ENCODE data around the gene POGZ.

The POGZ gene, protein sequence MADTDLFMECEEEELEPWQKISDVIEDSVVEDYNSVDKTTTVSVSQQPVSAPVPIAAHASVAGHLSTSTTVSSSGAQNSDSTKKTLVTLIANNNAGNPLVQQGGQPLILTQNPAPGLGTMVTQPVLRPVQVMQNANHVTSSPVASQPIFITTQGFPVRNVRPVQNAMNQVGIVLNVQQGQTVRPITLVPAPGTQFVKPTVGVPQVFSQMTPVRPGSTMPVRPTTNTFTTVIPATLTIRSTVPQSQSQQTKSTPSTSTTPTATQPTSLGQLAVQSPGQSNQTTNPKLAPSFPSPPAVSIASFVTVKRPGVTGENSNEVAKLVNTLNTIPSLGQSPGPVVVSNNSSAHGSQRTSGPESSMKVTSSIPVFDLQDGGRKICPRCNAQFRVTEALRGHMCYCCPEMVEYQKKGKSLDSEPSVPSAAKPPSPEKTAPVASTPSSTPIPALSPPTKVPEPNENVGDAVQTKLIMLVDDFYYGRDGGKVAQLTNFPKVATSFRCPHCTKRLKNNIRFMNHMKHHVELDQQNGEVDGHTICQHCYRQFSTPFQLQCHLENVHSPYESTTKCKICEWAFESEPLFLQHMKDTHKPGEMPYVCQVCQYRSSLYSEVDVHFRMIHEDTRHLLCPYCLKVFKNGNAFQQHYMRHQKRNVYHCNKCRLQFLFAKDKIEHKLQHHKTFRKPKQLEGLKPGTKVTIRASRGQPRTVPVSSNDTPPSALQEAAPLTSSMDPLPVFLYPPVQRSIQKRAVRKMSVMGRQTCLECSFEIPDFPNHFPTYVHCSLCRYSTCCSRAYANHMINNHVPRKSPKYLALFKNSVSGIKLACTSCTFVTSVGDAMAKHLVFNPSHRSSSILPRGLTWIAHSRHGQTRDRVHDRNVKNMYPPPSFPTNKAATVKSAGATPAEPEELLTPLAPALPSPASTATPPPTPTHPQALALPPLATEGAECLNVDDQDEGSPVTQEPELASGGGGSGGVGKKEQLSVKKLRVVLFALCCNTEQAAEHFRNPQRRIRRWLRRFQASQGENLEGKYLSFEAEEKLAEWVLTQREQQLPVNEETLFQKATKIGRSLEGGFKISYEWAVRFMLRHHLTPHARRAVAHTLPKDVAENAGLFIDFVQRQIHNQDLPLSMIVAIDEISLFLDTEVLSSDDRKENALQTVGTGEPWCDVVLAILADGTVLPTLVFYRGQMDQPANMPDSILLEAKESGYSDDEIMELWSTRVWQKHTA (N-terminal part only)

DNA sequence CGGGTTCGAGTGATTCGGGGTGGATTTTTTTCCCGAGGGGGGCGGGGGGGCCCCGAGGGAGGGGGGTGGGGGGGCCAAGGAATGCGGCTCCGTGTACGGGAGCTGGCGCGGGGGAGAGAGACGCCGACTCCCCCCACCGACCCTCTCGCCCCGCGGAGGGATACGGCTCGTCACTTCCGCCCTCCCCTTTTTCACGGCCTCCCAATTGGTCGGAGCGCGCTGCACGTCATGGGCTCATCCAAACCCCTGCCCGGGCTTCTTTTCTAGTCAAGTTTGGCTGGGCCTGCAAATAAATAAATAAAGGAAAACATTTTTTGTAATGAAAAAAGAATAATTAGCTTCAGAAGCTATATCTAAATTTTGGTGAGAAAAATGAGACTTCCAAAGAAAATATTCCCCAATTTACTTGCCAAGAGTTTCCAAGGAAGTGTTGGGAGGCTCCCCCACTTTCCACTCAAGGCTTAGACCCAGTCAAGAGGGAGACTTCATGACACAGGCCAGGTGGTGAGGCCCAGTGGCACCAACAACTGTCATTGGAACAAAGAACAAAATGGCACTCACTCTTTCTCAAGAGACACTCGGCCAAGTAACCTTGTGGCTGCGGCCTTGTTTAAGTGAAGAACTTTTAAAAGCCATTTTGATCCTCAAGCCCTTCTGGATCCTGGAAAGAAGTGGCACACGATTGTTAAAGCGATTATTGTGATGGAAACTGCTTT lies at the start of gene POGZ:
Gene POGZ, minus strand, starts transcription at position 164 of the 716 bp plus-strand sequence. CDS start 17,290 bp downstream, outside the sequence.
- DNase-seq: peak; percentile 94

DNA sequence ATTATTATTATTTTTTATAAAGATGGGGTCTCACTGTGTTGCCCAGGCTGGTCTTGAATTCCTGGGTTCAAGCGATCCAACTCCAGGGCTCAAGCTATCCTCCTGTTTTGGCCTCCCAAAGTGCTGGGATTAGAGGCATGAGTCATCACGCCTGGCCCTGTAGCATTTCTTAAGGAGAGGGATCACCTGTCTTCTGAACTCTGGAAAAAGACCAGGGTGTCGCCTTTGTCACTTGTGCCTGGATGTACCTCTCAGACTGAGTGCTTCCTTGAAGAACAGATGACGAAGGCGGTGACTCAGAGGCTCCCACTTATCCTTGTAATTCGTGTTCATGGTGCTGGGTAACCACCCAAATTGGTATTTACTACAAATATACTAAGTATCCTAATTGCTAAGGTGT lies 49.5 kb upstream of the POGZ start:
- DNase-seq: peak; percentile 93

DNA sequence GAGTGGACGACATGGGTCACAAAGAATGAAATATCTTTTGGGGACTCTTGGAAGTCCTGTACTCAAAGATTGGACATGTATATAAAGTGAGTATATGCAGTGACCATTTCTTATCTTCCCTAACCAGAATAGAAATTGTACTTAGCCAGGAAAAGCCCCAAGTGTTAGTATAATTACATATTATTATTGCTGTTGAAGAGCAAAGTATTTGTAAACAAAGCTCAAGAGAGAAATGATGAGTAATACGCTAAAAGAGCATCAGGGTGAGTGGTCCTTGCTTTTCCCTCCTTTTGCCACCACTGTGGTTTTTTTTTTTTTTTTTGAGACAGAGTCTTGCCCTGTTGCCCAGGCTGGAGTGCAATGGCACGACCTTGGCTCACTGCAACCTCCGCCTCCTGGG lies 45.5 kb upstream of the POGZ start:
- DNase-seq: no peak

DNA sequence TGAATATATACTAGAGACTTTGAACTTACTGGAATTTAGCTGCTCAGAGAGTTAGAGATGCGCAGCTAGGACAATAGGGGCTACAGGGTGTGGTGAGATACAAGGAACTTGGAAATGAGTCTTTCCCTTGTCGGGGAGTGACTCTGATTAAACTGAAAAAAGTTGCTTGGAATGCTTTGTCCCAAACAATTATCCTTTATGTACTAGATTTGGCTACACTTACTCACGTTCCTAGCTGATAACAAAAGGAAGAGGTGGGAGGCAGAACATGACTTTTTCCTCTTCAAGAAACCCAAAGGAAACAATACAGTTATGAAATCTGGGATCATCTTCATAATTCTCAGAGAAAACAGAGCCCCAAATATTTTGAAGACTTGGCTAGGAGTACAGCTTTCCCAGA lies 45.0 kb upstream of the POGZ start:
- no peak for DNase-seq

DNA sequence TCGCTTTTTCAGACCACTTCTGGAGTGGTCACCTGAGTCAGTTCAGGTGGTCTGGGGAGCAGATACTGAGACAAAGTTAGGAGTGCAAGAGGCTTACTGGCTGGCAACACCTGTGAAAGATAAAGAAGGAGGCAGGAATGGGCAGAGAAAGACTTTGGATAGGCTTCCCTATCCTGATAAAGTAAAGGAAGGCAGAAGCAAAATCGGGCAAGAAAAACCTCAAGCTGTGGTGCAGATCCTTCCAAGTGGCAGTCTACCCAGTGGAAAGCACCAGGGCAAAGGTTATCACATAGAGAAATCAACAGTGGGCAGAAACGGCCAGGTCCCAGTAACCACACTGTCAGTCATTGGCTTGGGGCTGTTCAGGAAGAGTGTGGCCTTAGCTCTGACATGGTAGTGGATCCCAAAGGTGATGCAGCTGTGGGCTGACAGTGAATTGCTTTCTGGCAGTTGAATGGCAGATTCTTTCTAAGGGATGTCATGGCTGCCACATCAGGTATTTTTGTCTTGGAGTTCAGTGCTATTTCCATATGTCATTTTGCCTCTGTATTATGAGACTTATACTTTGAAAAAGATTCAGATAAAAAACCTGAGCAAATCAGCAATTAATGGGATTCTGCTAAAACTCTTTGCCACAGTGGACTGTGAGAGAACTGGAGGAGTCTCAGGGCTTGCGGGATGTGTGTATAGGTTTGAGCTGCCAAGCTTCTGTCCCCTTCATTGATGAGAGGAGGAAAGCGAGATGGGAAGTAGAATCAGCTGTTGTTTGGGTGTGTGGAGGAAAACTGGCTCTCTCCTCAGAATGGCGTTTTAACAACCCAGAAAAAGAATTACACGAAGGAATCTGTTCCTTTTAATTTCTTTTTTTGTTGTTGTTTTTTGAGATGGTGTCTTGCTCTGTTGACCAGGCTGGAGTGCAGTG lies 43.8 kb upstream of the POGZ start:
- peak; percentile 90 for DNase-seq

DNA sequence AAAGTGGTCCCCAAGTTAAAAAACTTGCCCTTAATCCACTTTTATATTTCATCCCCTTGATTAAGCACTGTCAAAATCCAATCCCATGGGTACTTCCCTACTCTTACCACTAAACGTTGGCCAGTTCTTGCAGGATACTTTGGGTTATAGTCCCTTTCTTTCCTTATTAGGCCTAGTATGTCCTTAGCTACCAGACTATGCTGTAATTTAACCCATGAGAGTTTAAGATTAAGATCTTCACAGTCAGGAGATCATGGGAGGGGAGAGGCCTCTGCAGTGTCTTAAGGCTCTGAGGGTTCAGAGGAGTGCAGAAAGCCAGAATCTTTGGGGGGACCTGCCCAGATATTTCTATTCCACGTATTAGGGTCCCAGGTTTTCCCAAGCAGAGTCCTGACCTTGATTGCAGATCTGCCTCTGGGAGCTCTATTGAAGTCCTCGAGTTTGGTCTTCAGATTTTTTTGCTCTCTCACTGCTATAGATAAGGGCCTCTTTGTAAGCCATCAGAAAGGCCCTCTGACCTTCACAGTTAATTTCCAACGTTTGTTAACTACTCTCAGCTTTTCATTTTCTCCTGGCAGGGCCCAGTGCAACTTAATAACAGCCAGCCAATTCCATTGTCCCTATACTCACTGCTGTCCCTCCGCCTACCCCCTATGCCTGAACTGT lies 42.9 kb upstream of the POGZ start:
- no peak for DNase-seq

DNA sequence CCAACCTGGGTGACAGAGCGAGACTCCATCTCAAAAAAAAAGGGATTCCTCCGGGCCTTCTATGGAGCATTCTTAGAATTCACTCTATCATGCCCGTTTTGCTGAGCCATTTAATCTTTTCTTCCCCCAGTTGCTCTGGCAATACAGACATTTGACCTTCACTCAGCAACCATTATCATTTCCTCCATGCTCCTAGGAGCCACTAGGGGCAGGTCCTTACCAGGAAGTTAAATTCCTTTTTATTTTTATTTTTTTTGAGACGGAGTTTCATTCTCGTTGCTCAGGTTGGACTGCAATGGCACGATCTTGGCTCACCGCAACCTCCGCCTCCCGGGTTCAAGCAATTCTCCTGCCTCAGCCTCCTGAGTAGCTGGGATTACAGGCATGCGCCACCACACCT lies 42.2 kb upstream of the POGZ start:
- no peak for DNase-seq

DNA sequence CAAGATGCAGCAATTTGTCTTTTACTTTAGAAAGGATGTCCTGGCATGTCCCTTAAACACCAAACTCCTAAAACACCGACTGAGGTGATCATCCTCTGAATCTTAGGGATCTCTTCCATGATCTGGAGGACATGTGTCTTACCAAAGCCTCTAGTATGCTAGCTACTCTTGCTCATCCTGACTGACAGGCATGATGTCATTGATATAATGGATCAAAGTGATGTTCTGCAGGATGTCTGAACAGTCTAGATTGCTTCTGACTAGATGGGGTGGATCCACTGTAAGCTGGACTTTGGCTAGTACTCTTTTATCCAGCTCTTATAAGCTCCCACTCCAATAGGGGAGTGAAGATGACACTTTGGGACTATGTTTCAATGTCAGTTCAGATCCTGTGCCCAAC lies 40.6 kb upstream of the POGZ start:
- no peak for DNase-seq

DNA sequence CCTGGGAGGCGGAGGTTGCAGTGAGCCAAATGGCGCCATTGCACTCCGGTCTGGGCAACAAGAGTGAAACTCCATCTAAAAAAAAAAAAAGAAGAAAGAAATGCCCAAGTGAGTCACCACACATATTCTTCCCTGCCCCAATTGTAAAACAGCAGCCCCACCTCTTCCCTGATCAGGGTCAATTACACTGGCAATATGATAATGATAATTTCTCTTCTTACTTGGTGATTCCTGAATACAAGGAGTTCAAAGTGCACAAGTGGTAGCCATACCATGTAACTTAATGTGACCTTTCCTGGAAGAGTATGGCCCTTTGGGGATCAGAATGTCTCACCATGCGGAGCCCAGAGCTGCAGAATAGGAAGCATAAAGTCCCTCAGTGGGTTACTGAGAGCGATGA lies 40.1 kb upstream of the POGZ start:
- no peak for DNase-seq

DNA sequence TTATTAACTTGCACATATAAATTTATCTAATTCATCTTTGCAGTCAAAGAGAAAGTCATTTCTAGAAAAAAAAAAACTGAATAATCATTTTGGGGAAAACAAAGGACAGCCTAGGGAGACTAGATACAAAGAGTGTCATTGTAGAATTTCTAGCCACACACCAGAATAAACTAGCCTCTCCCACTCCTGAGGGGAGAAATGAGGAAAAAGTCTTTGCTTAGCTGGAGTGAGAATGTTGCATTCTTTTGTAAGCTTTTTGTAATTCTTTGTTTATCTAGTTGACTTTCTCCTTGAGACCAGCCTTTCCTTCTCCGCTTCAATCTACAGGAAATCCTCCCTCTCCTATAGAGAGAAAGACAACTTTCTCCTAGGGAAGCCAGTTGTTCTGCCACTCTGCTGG lies 36.0 kb upstream of the POGZ start:
- no peak for DNase-seq

DNA sequence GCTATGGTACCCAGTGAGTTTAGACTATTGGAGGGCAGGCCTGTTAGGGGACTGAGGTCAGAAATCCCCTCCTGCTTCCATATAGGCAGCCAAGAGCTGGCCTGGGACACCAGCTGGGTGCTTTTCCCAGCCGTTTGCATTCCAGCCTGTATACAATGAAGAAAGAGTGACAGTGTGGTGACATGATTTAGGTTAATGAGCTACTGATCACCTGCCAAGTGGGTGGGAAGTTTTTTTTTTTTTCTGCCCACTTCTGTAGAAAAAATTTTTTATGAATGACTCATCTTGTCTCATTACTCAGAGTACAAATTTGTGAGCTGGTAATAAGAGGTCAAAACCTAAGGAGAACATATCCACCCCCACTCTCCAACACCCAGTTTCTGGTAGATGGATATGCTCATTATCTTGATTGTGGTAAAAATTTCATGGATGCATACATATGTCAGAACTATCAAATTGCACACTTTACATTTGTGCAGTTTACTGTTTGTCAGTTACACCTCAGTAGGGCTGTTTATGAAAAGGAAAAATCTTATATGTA lies 35.5 kb upstream of the POGZ start:
- peak; percentile 79 for DNase-seq

DNA sequence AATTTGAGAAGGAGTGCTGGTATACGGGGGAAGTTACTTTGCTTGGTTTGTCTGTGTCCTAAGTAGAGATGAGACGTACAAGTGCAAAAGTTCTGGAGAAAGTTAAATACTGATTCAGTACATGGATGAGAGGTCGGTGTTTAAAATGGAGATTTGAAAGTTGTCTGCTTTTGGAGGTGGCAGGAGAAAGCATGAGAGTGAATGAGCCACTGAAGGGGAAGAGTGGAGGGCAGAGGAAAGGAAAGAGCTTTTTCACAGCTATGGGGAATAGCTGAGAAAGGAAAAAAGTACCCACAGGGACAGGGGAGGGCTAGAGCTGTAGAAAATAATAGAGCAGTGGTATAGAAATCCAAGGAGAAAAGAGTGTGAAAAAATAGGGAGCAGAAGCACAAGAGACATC lies 33.7 kb upstream of the POGZ start:
- DNase-seq: no peak

DNA sequence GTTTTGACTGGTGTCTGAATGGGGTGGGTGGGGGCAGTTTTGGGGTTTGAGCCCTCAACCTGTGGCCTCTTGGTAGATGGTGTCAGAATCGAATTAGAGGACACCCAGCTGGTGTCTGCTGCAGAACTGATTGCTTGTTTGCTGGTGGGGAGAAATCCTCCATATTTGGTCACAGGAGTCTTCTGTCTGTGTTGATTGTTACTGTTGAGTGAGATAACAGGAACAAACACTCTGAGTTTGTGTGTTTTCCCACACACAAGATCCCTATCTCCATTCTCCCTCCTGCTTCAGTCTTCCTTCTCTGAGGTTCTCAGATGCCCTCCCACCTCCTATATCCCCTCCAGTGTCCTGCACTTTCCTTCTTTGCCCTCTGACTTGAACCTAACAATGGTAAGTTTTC lies 32.8 kb upstream of the POGZ start:
- DNase-seq: no peak

DNA sequence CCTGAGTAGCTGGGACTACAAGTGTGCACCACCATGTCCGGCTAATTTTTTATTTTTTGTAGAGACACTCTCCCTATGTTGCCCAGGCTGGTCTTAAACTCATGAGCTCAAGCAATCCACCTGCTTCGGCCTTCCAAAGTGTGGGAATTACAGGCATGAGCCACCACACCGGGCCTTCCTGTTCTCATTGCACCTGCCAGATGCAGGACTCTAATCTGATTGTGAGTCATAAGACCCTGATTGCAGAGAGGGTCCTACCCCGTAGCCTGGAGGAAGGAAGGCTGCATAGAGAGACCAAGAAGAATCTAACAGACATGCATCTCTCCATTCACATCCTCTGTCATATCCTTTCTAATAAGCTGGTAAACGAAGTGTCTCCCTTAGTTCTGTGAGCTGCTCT lies 32.3 kb upstream of the POGZ start:
- peak; percentile 83 for DNase-seq

DNA sequence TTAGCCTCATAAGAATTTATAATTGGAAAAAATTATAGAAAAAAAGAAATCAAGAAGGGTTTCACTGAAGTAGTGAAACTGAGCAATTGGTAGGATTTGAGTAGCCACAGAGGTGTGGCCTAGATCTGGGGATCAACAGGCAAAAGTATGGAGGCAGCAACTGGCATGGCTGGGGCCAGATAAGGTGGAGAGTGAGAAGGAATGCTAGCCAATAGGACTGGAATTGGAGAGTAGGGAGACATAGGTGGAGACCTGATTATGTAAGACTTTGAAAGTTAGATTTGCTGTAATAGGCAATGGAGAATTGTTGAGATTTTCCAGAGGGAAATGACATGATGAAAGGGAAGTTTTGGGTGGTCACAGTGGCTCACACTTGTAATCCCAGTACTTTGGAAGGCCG lies 27.3 kb upstream of the POGZ start:
- no peak for DNase-seq

DNA sequence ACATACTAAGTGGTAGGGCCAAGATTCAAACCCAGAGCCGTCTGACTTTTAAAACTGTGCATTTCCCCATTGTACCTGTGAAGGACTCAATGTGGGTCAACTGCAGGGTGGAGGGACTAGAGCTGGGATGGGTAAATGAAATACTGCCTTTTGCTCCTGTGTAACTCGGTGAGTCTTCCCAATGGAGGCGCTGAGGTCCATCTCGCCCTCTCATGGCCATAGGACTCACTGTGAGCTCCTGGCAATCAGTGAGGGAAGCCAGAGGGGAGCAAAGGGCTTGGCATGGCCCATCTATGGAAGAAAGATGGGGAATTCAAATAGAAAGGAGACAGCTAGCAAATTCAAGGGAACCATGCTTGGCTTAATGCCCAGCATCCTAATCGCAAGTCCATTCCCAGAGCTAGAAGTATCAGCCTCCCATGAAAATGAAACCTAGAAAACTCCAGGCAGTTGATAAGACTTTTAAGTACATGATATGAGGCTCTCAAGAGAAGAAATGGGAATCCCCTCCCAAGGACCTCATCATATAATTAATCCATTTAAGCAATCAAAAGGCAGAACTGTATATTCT lies 26.5 kb upstream of the POGZ start:
- no peak for DNase-seq

DNA sequence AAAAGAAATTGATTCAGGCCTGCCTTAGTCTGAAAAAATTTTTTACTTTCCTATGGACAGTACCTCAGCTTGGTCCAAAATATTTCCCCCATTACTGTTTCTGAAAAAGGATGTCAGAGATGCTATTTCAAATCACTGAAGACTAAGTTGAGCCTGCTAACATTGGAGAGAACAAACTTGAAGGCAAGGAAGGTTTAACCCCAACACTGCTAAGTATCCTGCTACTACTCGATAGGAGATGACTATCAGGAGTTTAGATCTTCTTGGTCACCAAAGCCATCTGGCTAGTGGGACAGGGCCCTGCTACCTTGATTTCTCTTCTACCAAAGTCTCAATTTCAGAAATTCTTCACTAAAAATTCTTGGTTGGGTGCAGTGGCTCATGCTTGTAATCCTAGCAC lies 22.7 kb upstream of the POGZ start:
- no peak for DNase-seq

DNA sequence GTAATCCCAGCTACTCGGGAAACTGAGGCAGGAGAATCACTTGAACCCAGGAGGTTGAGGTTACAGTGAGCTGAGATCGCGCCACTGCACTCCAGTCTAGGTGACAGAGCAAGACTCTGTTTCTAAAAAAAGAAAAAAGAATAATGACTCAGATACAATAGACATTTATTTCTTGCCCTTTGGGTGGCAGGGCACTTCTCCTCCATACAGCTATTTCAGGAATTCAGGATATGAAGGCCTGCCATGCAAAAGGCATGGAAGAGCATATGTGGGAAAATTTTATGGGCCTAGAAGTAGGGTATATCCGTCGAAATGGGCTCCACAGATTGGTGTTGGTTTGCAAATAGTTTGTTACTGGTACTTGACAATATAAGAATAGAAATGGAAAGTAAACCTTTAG lies 20.2 kb upstream of the POGZ start:
- no peak for DNase-seq

DNA sequence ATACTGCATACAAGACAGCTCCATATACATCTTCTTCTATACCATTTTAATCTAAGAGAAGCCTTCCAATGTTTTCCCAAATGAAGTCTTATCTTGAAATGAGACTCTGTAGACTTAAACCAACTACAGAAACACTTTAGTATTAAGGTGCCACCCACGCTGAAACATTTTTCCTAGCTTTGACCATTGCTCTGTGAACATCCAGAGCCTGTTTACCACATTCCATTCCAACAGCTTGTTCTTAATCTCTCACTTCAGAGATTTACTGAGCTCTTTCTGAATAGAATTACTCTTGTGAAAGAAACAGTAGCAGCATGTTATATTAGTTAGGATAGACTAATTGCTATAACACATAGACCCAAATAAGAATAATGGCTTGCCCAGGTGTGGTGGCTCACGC lies 19.6 kb upstream of the POGZ start:
- no peak for DNase-seq

DNA sequence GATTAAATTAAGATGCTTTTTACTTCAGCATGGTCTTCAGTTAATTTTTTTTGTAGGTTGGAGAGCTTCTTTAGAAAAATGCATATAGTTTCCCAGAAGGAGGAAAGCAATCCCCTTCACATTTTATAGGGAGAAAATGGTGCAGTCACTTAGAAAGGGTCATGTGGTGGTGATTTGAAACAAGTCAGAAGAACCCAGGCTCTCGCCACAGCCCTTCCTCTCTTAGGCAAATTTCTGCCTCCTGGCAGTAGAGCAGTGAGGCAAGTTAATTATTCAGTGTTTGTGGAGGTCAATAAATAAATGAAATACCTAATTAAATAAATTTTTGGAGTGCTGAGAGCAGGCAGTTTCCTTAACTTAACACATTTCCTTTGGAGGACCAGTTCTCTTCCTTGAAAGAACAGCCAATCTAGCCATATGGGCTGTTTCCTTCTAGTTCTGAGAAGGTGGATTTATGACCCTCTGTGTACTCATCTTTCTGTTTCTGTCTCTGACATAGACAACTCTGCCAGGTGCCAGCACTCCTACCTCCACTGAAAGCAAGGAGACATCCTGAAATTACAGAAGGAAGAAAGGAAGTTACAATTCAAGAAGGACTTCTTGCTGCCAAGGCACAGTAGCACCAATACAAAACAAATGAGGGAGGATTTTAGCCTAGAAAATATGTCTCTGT lies 19.0 kb upstream of the POGZ start:
- DNase-seq: no peak

Measured in islet precursor cell (in vitro differentiated cells).